Measurements from ENCODE around the gene DDX54.

DNA sequence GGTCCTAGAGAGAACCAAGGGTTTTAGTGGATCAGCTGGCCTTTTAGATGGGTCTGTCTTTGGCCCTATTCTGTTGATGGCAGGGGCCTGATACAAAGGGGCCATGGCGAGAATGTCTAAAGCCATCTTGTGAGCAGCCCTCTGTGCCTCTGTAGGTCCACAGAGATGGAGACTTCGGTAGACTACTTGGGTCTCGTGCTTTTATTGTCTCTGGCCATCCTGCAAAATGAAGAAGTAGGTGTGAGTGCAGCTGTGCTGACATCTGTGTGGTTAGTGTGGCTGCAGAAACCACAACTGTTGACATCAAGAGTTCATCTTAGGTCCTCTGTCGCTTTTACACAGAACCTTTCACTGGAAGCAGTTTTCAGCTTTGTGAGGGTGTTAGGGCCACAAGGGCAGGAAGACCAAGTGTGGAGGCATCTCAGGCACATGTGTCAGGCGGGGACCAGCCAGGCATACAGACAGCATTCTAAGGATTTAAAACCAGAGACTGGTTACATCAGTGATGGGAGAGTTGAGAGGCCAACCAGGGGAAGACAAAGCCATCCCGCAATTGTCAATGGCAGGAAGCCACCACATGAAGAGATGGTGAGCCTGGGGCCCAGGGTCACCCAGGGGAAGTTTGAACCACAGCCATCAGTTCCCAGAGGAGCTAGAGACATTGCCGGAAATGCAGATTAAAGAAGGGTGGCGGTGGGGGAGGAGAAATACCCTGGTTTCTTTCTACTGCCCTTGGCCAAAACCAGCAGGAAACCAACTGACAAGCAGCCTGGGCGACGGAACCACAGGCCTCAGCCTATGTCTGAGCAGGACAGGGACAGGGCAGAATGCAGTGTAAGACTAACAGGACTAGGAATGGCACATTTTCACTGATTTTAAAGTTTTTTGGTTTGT lies 23.0 kb upstream of the DDX54 start:
- TF ChIP-seq EZH2 (IDR thresholded peaks at IDR 0.05) (no peak), POLR2AphosphoS5 (IDR thresholded peaks at IDR 0.05; ENCODE audit: borderline replicate concordance, low read depth, low read length) (no peak)

All from SK-N-MC (cell line).